HS-5 (cell line): ENCODE data around the gene SLC5A3.

Experiments used
- DNase-seq: peaks from one replicate; pipeline ENCODE4 v3.0.0-alpha.2; 2012; ENCODE audit warnings: low read depth

The SLC5A3 gene

GRCh38 chr21:34073032-34073748, at the start of gene SLC5A3, which contains the start of gene MRPS6:
TSS of gene SLC5A3 (plus strand) at chr21:34073578. CDS start at chr21:34095199, 21,621 bp downstream.
TSS of gene MRPS6 (plus strand) at chr21:34073578. CDS start at chr21:34073701, 123 bp downstream.
- DNase-seq = peak; percentile 34

GRCh38 chr21:34023691-34024373, 49.5 kb upstream of the SLC5A3 start:
- DNase-seq = no peak

GRCh38 chr21:34024374-34024693, 49.0 kb upstream of the SLC5A3 start:
- no peak for DNase-seq

- DNase-seq = no peak
These were observed 45.5 kb upstream of the SLC5A3 start for GRCh38 chr21:34027721-34028461.

- DNase-seq = peak; percentile 26
These were observed 43.4 kb upstream of the SLC5A3 start for GRCh38 chr21:34029743-34030528.

- no peak for DNase-seq
These were observed 41.5 kb upstream of the SLC5A3 start for GRCh38 chr21:34031835-34032370.

- DNase-seq = no peak
These were observed 38.9 kb upstream of the SLC5A3 start for GRCh38 chr21:34034369-34035014.

GRCh38 chr21:34035619-34036354, 37.6 kb upstream of the SLC5A3 start:
- DNase-seq = no peak

- DNase-seq = no peak
These were observed 36.2 kb upstream of the SLC5A3 start for GRCh38 chr21:34037009-34037795.

GRCh38 chr21:34039678-34040382, 33.5 kb upstream of the SLC5A3 start:
- no peak for DNase-seq

- DNase-seq = no peak
These were observed 30.6 kb upstream of the SLC5A3 start for GRCh38 chr21:34042735-34043134.

GRCh38 chr21:34043333-34043732, 30.0 kb upstream of the SLC5A3 start:
- no peak for DNase-seq

- no peak for DNase-seq
These were observed 26.5 kb upstream of the SLC5A3 start for GRCh38 chr21:34046917-34047316.

GRCh38 chr21:34047835-34048234, 25.5 kb upstream of the SLC5A3 start:
- no peak for DNase-seq

- no peak for DNase-seq
These were observed 21.2 kb upstream of the SLC5A3 start for GRCh38 chr21:34052171-34052570.

- DNase-seq = no peak
These were observed 19.1 kb upstream of the SLC5A3 start for GRCh38 chr21:34054259-34054658.

- DNase-seq = no peak
These were observed 17.8 kb upstream of the SLC5A3 start for GRCh38 chr21:34055615-34056014.

- no peak for DNase-seq
These were observed 11.4 kb upstream of the SLC5A3 start for GRCh38 chr21:34061983-34062382.

- DNase-seq = no peak
These were observed 8.4 kb upstream of the SLC5A3 start for GRCh38 chr21:34065027-34065426.
